ENCODE measurements around the gene MMUT.

- TF ChIP-seq POLR2AphosphoS5 (IDR thresholded peaks at IDR 0.05; ENCODE audit: borderline replicate concordance, low read depth, low read length) (no peak), EZH2 (IDR thresholded peaks at IDR 0.05) (no peak)
These were observed 982 bp downstream of the MMUT start for GRCh38 chr6:49462071-49462470.

Measured in SK-N-MC (cell line).